HG02981 (cell line): Measurements from ENCODE around the gene BCAN.
A peak's percentile ranks its signal among the peaks of the same experiment; 100 is the strongest.

Experiments used
- ATAC-seq: cut with Tn5 transposase; IDR thresholded peaks from one replicate; pipeline ENCODE4 v1.9.1; 2021; ENCODE audit warnings: mild to moderate bottlenecking, moderate library complexity; ENCODE audit not compliant: unreplicated experiment

Gene BCAN

GRCh38 chr1:156643049-156643777, 1.3 kb downstream of the BCAN start:
- ATAC-seq = no peak

DNA sequence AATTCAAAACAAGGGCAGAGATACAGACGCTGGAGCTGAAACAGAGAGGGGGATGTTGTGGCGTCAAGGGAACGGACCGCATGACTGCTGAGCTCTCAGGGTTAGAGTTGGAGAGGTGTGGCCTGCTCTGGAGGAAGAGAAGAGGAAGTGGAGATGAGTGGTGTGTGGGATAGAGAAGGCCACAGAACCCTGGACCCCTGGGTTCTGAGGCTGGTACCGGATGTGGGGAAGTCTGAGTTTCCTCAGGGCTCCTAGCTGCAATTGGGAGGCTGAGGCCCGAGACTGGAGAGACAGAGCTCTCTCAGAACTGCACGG, 1.8 kb downstream of the BCAN start:
- peak; percentile 49 for ATAC-seq

DNA sequence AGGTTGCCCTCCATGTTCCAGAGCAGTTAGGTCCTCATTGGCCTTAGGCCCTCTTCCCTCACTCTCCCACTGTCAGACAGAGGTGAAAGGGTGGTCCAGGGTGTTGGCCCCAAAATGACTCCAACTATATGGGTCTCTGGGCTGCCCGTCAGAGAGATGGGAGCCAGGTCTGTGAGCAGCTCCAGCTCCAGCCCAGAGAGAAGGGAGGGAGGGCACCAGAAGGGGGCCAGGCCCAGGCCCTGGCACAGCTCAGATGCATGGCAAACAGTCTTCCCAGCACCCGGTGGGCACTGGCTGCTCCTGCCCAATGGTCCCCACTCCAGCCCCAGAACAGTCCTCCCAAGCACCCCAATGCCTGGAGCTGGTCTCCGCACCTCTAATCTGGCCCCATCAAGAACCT, 2.2 kb downstream of the BCAN start:
- no peak for ATAC-seq

GRCh38 chr1:156644640-156645039, 2.7 kb downstream of the BCAN start:
- no peak for ATAC-seq

GRCh38 chr1:156645056-156645455, 3.1 kb downstream of the BCAN start:
- no peak for ATAC-seq

- no peak for ATAC-seq
Observed at GRCh38 chr1:156645666-156646065, 3.7 kb downstream of the BCAN start.

DNA sequence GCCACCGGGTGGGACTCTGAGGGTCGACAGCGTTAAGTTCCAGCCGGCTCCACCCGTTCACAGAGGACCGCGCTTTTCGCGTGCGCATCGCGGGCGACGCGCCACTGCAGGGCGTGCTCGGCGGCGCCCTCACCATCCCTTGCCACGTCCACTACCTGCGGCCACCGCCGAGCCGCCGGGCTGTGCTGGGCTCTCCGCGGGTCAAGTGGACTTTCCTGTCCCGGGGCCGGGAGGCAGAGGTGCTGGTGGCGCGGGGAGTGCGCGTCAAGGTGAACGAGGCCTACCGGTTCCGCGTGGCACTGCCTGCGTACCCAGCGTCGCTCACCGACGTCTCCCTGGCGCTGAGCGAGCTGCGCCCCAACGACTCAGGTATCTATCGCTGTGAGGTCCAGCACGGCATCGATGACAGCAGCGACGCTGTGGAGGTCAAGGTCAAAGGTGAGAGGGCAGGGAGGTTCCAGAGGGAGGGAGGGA, 4.9 kb downstream of the BCAN start:
- no peak for ATAC-seq

- ATAC-seq = no peak
Observed at GRCh38 chr1:156647351-156647750, 5.4 kb downstream of the BCAN start.

DNA sequence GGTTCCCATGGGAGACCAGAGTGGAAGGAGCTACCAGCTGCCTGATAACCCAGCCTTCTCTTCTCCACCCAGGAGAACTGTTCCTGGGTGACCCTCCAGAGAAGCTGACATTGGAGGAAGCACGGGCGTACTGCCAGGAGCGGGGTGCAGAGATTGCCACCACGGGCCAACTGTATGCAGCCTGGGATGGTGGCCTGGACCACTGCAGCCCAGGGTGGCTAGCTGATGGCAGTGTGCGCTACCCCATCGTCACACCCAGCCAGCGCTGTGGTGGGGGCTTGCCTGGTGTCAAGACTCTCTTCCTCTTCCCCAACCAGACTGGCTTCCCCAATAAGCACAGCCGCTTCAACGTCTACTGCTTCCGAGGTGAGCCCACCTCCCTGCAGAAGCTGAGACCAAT, 6.6 kb downstream of the BCAN start:
- ATAC-seq = no peak

GRCh38 chr1:156648951-156649350, 7.0 kb downstream of the BCAN start:
- no peak for ATAC-seq

GRCh38 chr1:156652131-156652991, 10.4 kb downstream of the BCAN start:
- no peak for ATAC-seq

DNA sequence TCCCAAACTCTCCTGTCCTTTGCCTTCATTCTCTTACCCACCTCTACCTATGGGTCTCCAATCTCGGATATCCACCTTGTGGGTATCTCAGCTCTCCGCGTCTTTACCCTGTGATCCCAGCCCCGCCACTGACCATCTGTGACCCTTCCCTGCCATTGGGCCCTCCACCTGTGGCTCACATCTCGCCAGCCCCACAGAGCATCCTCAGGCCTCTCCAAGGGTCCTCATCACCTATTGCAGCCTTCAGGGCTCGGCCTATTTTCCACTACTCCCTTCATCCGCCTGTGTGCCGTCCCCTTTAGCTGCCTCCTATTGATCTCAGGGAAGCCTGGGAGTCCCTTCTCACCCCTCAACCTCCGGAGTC, 11.1 kb downstream of the BCAN start:
- no peak for ATAC-seq

- no peak for ATAC-seq
Observed at GRCh38 chr1:156654700-156655099, 12.8 kb downstream of the BCAN start.

- ATAC-seq = no peak
Observed at GRCh38 chr1:156655151-156655903, 13.4 kb downstream of the BCAN start.

DNA sequence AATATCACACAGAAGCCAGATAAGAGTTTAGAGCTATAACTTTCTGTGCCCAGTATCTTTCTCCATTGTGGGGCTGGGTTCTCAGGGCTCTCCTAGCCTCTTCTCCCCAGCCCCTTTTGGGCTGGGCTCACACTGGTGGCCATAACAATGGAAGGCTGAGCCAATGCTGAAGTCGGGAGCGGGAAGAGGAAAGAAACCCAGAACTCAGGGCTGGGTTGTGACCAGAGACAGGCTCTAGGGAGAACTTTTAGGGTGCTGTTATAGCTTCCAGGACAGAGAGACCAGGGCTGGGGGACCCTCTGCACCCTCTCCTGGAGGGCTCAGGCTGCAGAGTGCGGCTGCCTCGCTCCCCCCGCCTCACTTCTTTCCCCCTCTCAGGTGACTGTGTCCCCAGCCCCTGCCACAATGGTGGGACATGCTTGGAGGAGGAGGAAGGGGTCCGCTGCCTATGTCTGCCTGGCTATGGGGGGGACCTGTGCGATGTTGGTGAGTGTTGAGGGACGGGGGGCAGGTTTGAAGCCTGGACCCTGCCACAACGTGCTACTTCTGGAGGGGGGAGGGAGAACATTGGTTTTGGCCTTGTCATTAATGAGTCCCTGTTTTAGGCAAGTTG, 14.1 kb downstream of the BCAN start:
- no peak for ATAC-seq

DNA sequence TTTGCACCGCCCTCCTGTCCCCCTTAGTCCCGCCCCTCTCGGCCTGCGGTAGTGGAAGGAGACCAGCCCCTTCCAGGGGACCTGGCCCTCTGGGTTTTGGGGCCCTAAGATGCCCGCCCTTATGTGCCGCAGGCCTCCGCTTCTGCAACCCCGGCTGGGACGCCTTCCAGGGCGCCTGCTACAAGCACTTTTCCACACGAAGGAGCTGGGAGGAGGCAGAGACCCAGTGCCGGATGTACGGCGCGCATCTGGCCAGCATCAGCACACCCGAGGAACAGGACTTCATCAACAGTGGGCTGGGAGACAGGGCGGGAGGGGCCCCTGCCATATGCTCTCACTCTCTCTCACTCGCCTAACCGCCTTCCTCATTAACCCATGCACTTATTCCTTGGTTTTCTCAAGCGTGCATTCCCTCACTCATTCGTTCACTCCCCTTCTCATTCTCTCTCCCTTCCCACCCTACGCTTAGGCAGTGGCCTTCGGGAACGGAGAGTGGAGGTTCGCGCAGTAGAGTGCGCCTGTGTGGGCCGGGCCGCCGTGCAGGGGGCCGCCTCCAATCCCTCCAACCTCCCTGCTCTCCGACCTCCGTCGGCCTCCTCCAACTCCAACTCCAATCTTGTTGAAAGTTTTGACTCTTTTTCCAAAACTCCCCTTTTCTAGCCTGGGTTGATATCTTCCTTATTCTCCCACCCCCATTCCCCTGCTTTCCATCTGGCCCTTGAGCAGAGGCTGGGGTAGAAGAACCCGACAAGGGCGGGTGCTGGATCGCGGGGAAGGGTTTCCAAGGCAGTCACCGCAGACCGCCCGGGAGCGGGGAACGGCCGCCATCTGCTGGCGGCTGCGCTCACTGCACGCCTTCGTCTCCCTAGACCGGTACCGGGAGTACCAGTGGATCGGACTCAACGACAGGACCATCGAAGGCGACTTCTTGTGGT, 15.2 kb downstream of the BCAN start:
- no peak for ATAC-seq

- ATAC-seq = no peak
Observed at GRCh38 chr1:156657741-156658319, 15.9 kb downstream of the BCAN start.

DNA sequence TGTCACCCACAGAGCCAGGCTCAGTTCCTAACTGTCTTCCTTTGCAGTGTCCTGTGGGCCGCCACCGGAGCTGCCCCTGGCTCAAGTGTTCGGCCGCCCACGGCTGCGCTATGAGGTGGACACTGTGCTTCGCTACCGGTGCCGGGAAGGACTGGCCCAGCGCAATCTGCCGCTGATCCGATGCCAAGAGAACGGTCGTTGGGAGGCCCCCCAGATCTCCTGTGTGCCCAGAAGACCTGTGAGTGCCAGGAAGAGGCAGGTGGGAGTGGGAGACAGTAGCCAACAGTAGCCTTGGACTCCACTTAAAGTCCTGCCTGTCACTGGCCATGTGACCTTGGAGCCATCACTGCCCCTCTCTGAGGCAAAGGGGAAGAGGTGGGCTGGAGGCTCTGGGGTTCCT, 16.6 kb downstream of the BCAN start:
- no peak for ATAC-seq

DNA sequence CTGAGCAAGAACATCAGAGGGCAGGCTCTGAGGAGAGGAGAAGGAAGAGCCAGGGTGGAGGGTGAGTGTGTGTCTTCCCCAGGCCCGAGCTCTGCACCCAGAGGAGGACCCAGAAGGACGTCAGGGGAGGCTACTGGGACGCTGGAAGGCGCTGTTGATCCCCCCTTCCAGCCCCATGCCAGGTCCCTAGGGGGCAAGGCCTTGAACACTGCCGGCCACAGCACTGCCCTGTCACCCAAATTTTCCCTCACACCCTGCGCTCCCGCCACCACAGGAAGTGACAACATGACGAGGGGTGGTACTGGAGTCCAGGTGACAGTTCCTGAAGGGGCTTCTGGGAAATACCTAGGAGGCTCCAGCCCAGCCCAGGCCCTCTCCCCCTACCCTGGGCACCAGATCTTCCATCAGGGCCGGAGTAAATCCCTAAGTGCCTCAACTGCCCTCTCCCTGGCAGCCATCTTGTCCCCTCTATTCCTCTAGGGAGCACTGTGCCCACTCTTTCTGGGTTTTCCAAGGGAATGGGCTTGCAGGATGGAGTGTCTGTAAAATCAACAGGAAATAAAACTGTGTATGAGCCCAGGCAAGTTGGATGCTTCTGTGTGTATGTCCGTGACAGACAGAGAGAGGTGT, 17.1 kb downstream of the BCAN start:
- no peak for ATAC-seq

GRCh38 chr1:156659661-156659987, 17.7 kb downstream of the BCAN start:
- ATAC-seq = no peak
